CD14-positive monocyte (primary cell): ENCODE data around the gene CD40LG. TPM values are rescaled to one million over a fixed set of nuclear protein-coding genes. Genes with fewer than 3 reads are reported as not detected.

ENCODE experiments used
- DNase-seq, 3 donors: peaks; one replicate each; pipeline ENCODE4 v3.0.0-alpha.2; 2011 to 2022
- H2AFZ ChIP-seq: 2 replicates; pipeline ENCODE4 v1.6.0; 2012; ENCODE audit warnings: mild to moderate bottlenecking, low read depth, low read length, inconsistent platforms; ENCODE audit not compliant: insufficient read depth, poor library complexity, severe bottlenecking
- H3K27ac ChIP-seq, 2 donors: 1 replicate in 1 of 2; 2 replicates in 1 of 2; pipeline ENCODE4 v1.5.1; 2012 to 2013; ENCODE audit warnings: low read length in 2 of 2, control low read depth in 1 of 2, inconsistent platforms in 1 of 2, low read depth in 1 of 2, mild to moderate bottlenecking in 1 of 2
- H3K27me3 ChIP-seq, 2 donors: one replicate each; pipeline versions ENCODE4 v1.6.0 to v1.6.1; 2011 to 2013; ENCODE audit warnings: low read length in 2 of 2; ENCODE audit not compliant: control insufficient read depth in 2 of 2, insufficient read depth in 2 of 2
- H3K36me3 ChIP-seq, 2 donors: replicated peaks in 1 of 2; 1 replicate in 1 of 2; 2 replicates in 1 of 2; pipeline versions ENCODE4 v1.5.1 to v1.6.1; 2012 to 2013; ENCODE audit warnings: low read length in 2 of 2, control low read depth in 1 of 2, inconsistent platforms in 1 of 2, mild to moderate bottlenecking in 1 of 2; ENCODE audit not compliant: insufficient read depth in 2 of 2, control insufficient read depth in 1 of 2
- H3K4me1 ChIP-seq, 2 donors: 1 replicate in 1 of 2; 2 replicates in 1 of 2; pipeline versions ENCODE4 v1.5.1 to v1.6.1; 2012 to 2013; ENCODE audit warnings: low read length in 2 of 2, control low read depth in 1 of 2, inconsistent platforms in 1 of 2, mild to moderate bottlenecking in 1 of 2, moderate library complexity in 1 of 2; ENCODE audit not compliant: insufficient read depth in 2 of 2, control insufficient read depth in 1 of 2
- H3K4me2 ChIP-seq: replicated peaks from 2 replicates; pipeline ENCODE3; 2012; ENCODE audit warnings: low read length, moderate library complexity, mild to moderate bottlenecking; ENCODE audit not compliant: poor library complexity, severe bottlenecking; ENCODE audit errors: extremely low read depth
- H3K4me3 ChIP-seq, 3 experiments: fragments of 200-600 bp in 1 of 3; sonication (generic) in 1 of 3; replicated peaks in 1 of 3; 1 replicate in 2 of 3; 2 replicates in 1 of 3; pipeline ENCODE4 v1.5.1; 2011 to 2013; ENCODE audit warnings: low read length in 3 of 3, mild to moderate bottlenecking in 3 of 3, control low read depth in 2 of 3, low read depth in 2 of 3, inconsistent platforms in 1 of 3, moderate library complexity in 1 of 3
- H3K79me2 ChIP-seq: 2 replicates; pipeline ENCODE4 v1.6.0; 2012; ENCODE audit warnings: mild to moderate bottlenecking, control low read depth, inconsistent platforms, low read length, moderate library complexity; ENCODE audit not compliant: insufficient read depth
- H3K9ac ChIP-seq: 2 replicates; pipeline ENCODE4 v1.6.0; 2017; ENCODE audit warnings: low read length, mild to moderate bottlenecking; ENCODE audit not compliant: insufficient read depth, poor library complexity, severe bottlenecking
- H3K9me3 ChIP-seq, 2 donors: replicated peaks in 1 of 2; 1 replicate in 1 of 2; 2 replicates in 1 of 2; pipeline versions ENCODE4 v1.5.1 to v1.6.1; 2012 to 2013; ENCODE audit warnings: low read length in 2 of 2, control low read depth in 1 of 2; ENCODE audit not compliant: control insufficient read depth in 1 of 2, insufficient read depth in 1 of 2
- H4K20me1 ChIP-seq: 2 replicates; pipeline ENCODE4 v1.6.0; 2012; ENCODE audit warnings: mild to moderate bottlenecking, low read length, control low read depth, moderate library complexity; ENCODE audit not compliant: insufficient read depth
- H3K27ac Mint-ChIP-seq, 7 donors: one replicate each; pipeline ENCODE4 v1.8.0; 2020; ENCODE audit warnings: mild to moderate bottlenecking in 7 of 7, mixed read lengths in 7 of 7, moderate library complexity in 6 of 7, inconsistent platforms in 2 of 7
- H3K27me3 Mint-ChIP-seq, 3 donors: one replicate each; pipeline ENCODE4 v1.8.0; 2021 to 2022; ENCODE audit warnings: low read depth in 3 of 3, mild to moderate bottlenecking in 3 of 3, mixed read lengths in 3 of 3, moderate library complexity in 3 of 3, inconsistent platforms in 1 of 3
- H3K36me3 Mint-ChIP-seq, 2 donors: one replicate each; pipeline ENCODE4 v1.8.0; 2020; ENCODE audit warnings: mixed read lengths in 2 of 2, inconsistent platforms in 1 of 2, mild to moderate bottlenecking in 1 of 2
- H3K4me1 Mint-ChIP-seq: one replicate; pipeline ENCODE4 v1.8.0; 2020; ENCODE audit warnings: mild to moderate bottlenecking, mixed read lengths
- H3K4me3 Mint-ChIP-seq, 2 donors: one replicate each; pipeline ENCODE4 v1.8.0; 2020; ENCODE audit warnings: mild to moderate bottlenecking in 2 of 2, mixed read lengths in 2 of 2, moderate library complexity in 1 of 2
- H3K9me3 Mint-ChIP-seq, 7 donors: one replicate each; pipeline ENCODE4 v1.8.0; 2020 to 2022; ENCODE audit warnings: mixed read lengths in 7 of 7, mild to moderate bottlenecking in 6 of 7, moderate library complexity in 6 of 7, inconsistent platforms in 2 of 7
- WGBS: methylation state at CpG from one replicate; pipeline ENCODE4 v1.1.5; 2013; ENCODE audit warnings: missing lambda C conversion rate; ENCODE audit not compliant: insufficient coverage; 5-methylcytosine and 5-hydroxymethylcytosine counted together
- intact Hi-C, 2 donors: fragments of 100-400 bp; cut with micrococcal nuclease; formaldehyde crosslinking; loops; one replicate each; pipeline versions ENCODE4 v1.15.0 to v1.15.1; 2023
- polyA plus RNA-seq, 3 donors: library from polyadenylated mRNA; depleted of rRNA in 1 of 3; unstranded in 2 of 3; stranded (reverse) in 1 of 3; fragments of 300-500 nt in 2 of 3; fragments of >200 nt in 1 of 3; fragmentation: Illumina TruSeq in 2 of 3; gene quantifications; 1 replicate in 2 of 3; 2 replicates in 1 of 3; pipeline ENCODE4 v1.2.3, GENCODE V29; 2012 to 2021
- TF ChIP-seq, protein P1 (sequence below): fragments of 200-600 bp; IDR thresholded peaks from one replicate; pipeline ENCODE4 v1.8.0; 2022; ENCODE audit warnings: antibody characterized with exemption, mild to moderate bottlenecking

The CD40LG gene
- polyA plus RNA-seq, 3 donors = 0.09 TPM; not detected in 2

DNA sequence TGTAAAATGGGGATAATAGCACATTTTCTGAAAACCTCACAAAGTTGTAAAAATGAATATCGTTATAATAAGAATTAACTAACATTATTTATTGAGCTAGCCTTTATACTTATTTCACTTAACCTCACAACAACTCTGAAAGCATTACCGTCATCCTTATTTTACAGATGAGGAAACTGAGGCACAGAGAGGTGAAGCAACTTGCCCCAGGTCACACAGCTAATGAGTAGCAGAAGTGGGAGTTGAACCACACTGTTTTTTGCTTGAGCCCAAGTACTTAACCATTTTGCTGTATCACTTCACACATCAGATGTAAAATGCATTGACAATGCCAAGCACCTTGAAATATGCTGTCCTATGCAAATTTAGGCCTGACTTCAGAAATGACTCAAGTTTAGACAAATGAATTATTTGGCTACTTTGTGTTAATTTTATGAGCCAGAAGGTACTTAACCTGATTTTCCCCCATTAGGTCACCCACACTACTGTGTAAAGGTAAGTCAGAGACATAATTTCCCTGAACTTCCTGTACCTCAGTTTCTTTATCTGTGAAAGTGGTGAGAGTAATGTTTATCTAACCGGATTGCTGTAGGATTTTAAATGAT, 23.1 kb downstream of the CD40LG start:
- no CpG with 5 or more reads among the region's 3 CpGs for WGBS
- no peaks in the 10 kb centered on the region for H3K9me3 ChIP-seq
- no peak overlapping the region for H3K4me3 ChIP-seq
- H3K36me3 Mint-ChIP-seq = peaks cover 72 to 78% of the 10 kb centered on the region in 2 donors
- peak overlapping the region in 1 of 2 donors; percentile 39 for H3K27ac ChIP-seq
- H3K27me3 ChIP-seq = no peaks in the 10 kb centered on the region
- TF ChIP-seq, protein P1, sequence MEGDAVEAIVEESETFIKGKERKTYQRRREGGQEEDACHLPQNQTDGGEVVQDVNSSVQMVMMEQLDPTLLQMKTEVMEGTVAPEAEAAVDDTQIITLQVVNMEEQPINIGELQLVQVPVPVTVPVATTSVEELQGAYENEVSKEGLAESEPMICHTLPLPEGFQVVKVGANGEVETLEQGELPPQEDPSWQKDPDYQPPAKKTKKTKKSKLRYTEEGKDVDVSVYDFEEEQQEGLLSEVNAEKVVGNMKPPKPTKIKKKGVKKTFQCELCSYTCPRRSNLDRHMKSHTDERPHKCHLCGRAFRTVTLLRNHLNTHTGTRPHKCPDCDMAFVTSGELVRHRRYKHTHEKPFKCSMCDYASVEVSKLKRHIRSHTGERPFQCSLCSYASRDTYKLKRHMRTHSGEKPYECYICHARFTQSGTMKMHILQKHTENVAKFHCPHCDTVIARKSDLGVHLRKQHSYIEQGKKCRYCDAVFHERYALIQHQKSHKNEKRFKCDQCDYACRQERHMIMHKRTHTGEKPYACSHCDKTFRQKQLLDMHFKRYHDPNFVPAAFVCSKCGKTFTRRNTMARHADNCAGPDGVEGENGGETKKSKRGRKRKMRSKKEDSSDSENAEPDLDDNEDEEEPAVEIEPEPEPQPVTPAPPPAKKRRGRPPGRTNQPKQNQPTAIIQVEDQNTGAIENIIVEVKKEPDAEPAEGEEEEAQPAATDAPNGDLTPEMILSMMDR = no peak
- H3K36me3 ChIP-seq = peaks cover 69 to 94% of the 10 kb centered on the region in 2 donors
- H3K9me3 Mint-ChIP-seq = peaks cover 0 to 2% (median 0%) of the 10 kb centered on the region in 7 donors
- intact Hi-C loops = no loop called here
- H3K27ac Mint-ChIP-seq = no peak overlapping the region
- H3K4me1 ChIP-seq = peaks cover 4 to 7% of the 10 kb centered on the region in 2 donors
- no peak overlapping the region for H2AFZ ChIP-seq
- H4K20me1 ChIP-seq = no peaks in the 10 kb centered on the region
- peaks cover 15% of the 10 kb centered on the region for H3K4me1 Mint-ChIP-seq
- peaks cover 0 to 2% (median 0%) of the 10 kb centered on the region in 3 donors for H3K27me3 Mint-ChIP-seq
- no peaks in the 10 kb centered on the region for H3K79me2 ChIP-seq
- no peak overlapping the region for H3K4me2 ChIP-seq
- H3K4me3 Mint-ChIP-seq = no peak overlapping the region
- H3K9ac ChIP-seq = no peak overlapping the region
- no peak for DNase-seq

DNA sequence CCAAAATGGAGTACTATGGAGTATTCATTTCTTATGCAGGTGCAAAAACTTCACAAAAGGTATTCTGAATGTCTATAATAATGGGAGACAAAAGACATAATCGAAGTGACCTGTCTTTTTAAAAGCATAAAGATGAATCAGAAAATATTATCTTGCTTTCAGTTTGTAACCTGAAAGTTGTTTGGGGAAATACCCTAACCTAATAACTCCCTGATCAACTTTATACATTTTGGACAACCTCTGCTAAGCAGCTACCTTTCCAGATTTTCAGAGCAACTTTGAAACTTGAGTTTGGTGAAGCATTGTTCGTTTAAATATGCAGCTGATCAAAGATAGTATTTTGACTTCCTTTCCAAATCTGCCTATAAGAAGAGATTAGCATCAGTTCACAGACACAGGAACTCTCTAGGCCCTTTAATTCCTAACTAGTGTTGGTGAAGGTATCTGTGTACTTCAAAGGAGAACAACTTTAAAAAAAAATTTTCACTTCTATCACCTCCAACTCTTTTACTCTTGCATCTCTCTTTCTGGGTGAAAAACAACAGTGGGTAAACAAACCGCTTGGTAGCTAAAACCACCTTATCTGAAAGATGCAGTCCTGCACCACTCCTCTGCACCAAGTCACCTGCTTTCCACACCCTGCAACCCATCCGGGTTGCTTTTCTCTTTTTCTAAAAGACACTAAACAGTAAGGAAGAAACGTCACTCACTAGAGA, 26.5 kb downstream of the CD40LG start:
- Mint-ChIP-seq H3K36me3 (peaks cover 68 to 74% of the 10 kb centered on the region in 2 donors), H3K27ac (no peak overlapping the region), H3K9me3 (peaks cover 0 to 2% (median 0%) of the 10 kb centered on the region in 7 donors), H3K4me1 (no peaks in the 10 kb centered on the region), H3K27me3 (no peaks in the 10 kb centered on the region), H3K4me3 (no peak overlapping the region)
- Histone ChIP-seq H3K4me1 (no peaks in the 10 kb centered on the region), H3K9ac (no peak overlapping the region), H3K36me3 (peaks cover 56 to 98% of the 10 kb centered on the region in 2 donors), H3K4me3 (no peak overlapping the region), H3K27me3 (no peaks in the 10 kb centered on the region), H3K9me3 (no peaks in the 10 kb centered on the region), H3K4me2 (no peak overlapping the region), H4K20me1 (no peaks in the 10 kb centered on the region), H2AFZ (no peak overlapping the region), H3K79me2 (no peaks in the 10 kb centered on the region), H3K27ac (no peak overlapping the region)
- TF ChIP-seq, protein P1 = no peak
- intact Hi-C loops = no loop called here
- no peak for DNase-seq
- no CpG with 5 or more reads among the region's 5 CpGs for WGBS
